Lung (tissue), 12 donors: Measurements from ENCODE around the gene MDM4. TPM values are rescaled to one million over a fixed set of nuclear protein-coding genes. Genes with fewer than 3 reads are reported as not detected.
A peak's percentile ranks its signal among the peaks of the same experiment; 100 is the strongest.

Source experiments
- ATAC-seq: fragments of 200-7000 bp; cut with Tn5 transposase; one replicate; pipeline ENCODE4 v1.9.1; 2020; ENCODE audit warnings: moderate number of reproducible peaks; ENCODE audit not compliant: insufficient read depth, low FRiP score
- DNase-seq, 3 donors: peaks; one replicate each; pipeline ENCODE4 v3.0.0-alpha.2; 2013 to 2017
- H3K27ac ChIP-seq, 2 donors: one replicate each; pipeline ENCODE4 v1.5.1; 2013; ENCODE audit warnings: mild to moderate bottlenecking in 2 of 2, moderate library complexity in 2 of 2, control low read depth in 1 of 2, inconsistent platforms in 1 of 2, low read depth in 1 of 2, low read length in 1 of 2
- H3K27me3 ChIP-seq, 3 donors: one replicate each; pipeline ENCODE4 v1.5.1; 2013; ENCODE audit warnings: low read length in 2 of 3; ENCODE audit not compliant: control insufficient read depth in 3 of 3, insufficient read depth in 3 of 3
- H3K36me3 ChIP-seq, 4 donors: one replicate each; pipeline ENCODE4 v1.5.1; 2013; ENCODE audit warnings: low read length in 4 of 4, mild to moderate bottlenecking in 1 of 4, moderate library complexity in 1 of 4; ENCODE audit not compliant: control insufficient read depth in 4 of 4, insufficient read depth in 4 of 4
- H3K4me1 ChIP-seq, 5 donors: one replicate each; pipeline ENCODE4 v1.5.1; 2013; ENCODE audit warnings: low read length in 5 of 5, mild to moderate bottlenecking in 2 of 5, moderate library complexity in 1 of 5; ENCODE audit not compliant: control insufficient read depth in 5 of 5, insufficient read depth in 5 of 5
- H3K4me3 ChIP-seq: one replicate; pipeline ENCODE4 v1.5.1; 2013; ENCODE audit warnings: mild to moderate bottlenecking, control low read depth, moderate library complexity
- H3K9ac ChIP-seq, 2 donors: one replicate each; pipeline ENCODE4 v1.5.1; 2013; ENCODE audit warnings: low read length in 2 of 2, control low read depth in 1 of 2; ENCODE audit not compliant: insufficient read depth in 1 of 2
- H3K9me3 ChIP-seq, 4 donors: one replicate each; pipeline ENCODE4 v1.5.1; 2013; ENCODE audit warnings: low read length in 3 of 4, mild to moderate bottlenecking in 1 of 4, moderate library complexity in 1 of 4; ENCODE audit not compliant: control insufficient read depth in 4 of 4, insufficient read depth in 3 of 4
- WGBS, 2 donors: extraction: QIAGEN DNeasy Blood & Tissue Kit; methylation state at CpG; one replicate each; pipeline ENCODE4 v1.1.7; 2013; 5-methylcytosine and 5-hydroxymethylcytosine counted together
- polyA plus RNA-seq, 2 donors: library from polyadenylated mRNA; stranded (reverse); fragments of 200-250 nt; gene quantifications; one replicate each; pipeline ENCODE4 v1.2.1, GENCODE V29; 2013
- total RNA-seq, 2 donors: library from RNA; depleted of rRNA in 1 of 2; stranded (reverse); fragments of >200 nt in 1 of 2; gene quantifications; one replicate each; pipeline ENCODE4 v1.2.1, GENCODE V29; 2014 to 2021
- TF ChIP-seq, protein P1 (sequence below): IDR thresholded peaks from 2 replicates; pipeline ENCODE4 v1.5.1; 2012; ENCODE audit warnings: mild to moderate bottlenecking; ENCODE audit errors: control extremely low read depth, extremely low read depth
- donor health status: control.
- donor health status: control.
- donor health status: Bipolar disorder and iron deficiency.
- donor health status: healthy.
- donor health status: DM: yes; HTN: yes; CAD: no.

MDM4 gene
- total and polyA plus RNA-seq, 4 donors, result 5.6 to 138 (median 38.9) TPM

DNA sequence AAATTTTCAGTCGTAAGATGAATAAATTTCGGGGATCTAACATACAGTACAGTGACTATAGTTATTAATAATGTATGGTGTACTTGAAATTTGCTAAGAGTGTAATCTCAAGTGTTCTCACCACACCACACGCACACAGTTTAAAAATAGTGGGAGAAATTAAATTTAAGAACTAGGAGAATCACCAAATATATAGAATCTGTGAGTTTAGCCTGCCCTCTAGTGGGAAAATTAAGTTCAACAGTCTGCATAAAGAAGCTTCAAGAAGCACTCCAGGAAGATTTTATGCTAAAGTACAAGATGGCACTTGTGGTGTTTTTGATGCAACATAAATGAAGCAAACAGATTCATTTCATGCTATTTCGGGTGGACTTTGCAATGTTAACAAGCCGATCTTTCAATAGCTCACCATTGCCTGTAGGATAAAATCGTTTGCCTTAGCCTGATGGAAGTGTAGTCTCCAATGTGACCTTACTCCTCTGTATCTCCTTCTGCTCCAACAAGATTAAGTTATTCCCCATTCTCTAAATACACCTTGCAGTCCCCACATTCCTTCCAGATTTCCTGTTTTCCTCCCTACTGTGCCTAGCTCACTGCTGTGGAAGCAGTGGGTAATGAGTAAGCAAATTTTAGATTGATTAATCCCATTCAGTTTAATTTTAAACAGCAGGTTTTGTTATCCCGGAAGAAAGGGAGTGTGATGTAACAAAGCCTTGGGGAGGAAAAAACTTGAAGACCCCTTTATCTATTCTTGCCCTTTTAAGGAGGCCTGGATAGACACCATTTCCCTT, 12.9 kb upstream of the MDM4 start:
- H3K9me3 ChIP-seq, result no peaks in the 10 kb centered on the region
- H3K36me3 ChIP-seq, result no peaks in the 10 kb centered on the region
- H3K9ac ChIP-seq, result no peak overlapping the region
- TF ChIP-seq, protein P1, sequence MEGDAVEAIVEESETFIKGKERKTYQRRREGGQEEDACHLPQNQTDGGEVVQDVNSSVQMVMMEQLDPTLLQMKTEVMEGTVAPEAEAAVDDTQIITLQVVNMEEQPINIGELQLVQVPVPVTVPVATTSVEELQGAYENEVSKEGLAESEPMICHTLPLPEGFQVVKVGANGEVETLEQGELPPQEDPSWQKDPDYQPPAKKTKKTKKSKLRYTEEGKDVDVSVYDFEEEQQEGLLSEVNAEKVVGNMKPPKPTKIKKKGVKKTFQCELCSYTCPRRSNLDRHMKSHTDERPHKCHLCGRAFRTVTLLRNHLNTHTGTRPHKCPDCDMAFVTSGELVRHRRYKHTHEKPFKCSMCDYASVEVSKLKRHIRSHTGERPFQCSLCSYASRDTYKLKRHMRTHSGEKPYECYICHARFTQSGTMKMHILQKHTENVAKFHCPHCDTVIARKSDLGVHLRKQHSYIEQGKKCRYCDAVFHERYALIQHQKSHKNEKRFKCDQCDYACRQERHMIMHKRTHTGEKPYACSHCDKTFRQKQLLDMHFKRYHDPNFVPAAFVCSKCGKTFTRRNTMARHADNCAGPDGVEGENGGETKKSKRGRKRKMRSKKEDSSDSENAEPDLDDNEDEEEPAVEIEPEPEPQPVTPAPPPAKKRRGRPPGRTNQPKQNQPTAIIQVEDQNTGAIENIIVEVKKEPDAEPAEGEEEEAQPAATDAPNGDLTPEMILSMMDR, result peak; percentile 83
- H3K4me3 ChIP-seq, result no peak overlapping the region
- no peak for ATAC-seq
- no peaks in the 10 kb centered on the region for H3K27me3 ChIP-seq
- peak in 2 of 3 donors; percentile 87 to 88 for DNase-seq
- no peak overlapping the region for H3K27ac ChIP-seq
- peaks cover 0 to 3% (median 0%) of the 10 kb centered on the region in 5 donors for H3K4me1 ChIP-seq
- WGBS, 2 donors, result 16 to 20% methylated on average over 7 of the region's 7 CpGs

DNA sequence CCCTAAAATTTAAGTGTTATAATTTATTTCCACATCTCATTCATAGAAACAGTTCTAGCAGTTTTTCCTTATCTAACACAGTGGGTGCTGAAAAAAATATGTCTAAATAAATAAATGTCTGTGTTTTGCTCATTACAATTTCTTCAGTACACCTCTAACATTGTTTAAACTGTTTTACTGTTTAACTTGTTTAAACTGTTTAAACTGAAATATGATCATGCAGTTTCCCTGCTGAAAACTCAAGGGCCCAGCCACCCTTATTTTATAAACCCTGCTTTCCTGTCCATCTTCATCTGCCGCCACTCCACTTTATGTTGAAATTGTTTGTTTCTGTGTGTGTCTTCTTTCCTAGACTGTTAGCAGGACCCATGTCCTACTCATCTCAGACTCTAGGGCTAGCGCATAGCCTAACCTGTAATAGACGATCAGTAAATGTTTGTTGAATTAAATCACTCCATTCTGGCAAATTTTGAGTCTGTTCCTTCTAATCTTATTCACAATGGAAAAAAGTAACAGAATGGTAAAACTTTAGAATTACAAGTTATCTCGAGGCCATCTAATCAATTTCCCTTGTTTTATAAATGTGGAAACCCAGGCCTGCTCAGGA, 12.2 kb upstream of the MDM4 start:
- Histone ChIP-seq H3K27ac (no peak overlapping the region), H3K4me3 (no peak overlapping the region), H3K27me3 (no peaks in the 10 kb centered on the region), H3K36me3 (no peaks in the 10 kb centered on the region), H3K9me3 (no peaks in the 10 kb centered on the region), H3K4me1 (peaks cover 0 to 3% (median 0%) of the 10 kb centered on the region in 5 donors), H3K9ac (no peak overlapping the region)
- TF ChIP-seq, protein P1, result no peak
- ATAC-seq, result no peak
- DNase-seq, result no peak
- 74 to 81% methylated on average over 4 of the region's 4 CpGs for WGBS, 2 donors

DNA sequence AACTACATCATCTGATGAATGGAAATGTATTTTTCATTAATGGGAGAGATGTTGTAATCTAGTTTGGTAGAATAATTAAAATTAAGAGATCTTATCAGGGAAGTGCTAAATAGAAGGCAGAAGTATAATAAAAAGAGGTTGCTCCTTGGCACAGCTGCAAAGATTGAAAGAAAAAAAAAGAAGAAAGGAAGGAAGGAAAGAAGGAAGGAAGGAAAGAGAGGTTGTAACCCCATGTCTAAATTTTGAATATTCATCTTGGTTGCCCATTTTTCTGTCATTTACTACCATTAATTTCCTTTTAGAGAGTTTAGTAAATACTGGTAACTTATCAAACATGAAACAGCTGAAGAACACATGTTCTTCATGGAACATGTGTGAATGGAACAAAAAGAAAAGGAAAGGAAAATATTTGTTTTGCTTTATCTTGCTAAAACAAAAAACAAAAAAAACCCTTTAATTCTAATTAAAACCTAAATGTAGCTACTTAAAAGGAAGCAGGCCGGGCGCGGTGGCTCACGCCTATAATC, 10.5 kb upstream of the MDM4 start:
- DNase-seq (no peak), ATAC-seq (no peak)
- Histone ChIP-seq H3K4me1 (peaks cover 0 to 3% (median 0%) of the 10 kb centered on the region in 5 donors), H3K9ac (peak overlapping the region in 1 of 2 donors; percentile 40), H3K36me3 (no peaks in the 10 kb centered on the region), H3K9me3 (no peaks in the 10 kb centered on the region), H3K27ac (peak overlapping the region; percentile 28 to 80), H3K27me3 (no peaks in the 10 kb centered on the region), H3K4me3 (peak overlapping the region; percentile 35)
- WGBS, 2 donors, result 0 to 3% methylated on average over 4 of the region's 4 CpGs
- TF ChIP-seq, protein P1, result no peak
